DMS79 (cell line): Measurements from ENCODE around the gene ACAP3.

Source experiments
- DNase-seq: peaks from one replicate; lab custom pipeline; 2025; lab: John Stamatoyannopoulos, UW

Gene ACAP3

DNA sequence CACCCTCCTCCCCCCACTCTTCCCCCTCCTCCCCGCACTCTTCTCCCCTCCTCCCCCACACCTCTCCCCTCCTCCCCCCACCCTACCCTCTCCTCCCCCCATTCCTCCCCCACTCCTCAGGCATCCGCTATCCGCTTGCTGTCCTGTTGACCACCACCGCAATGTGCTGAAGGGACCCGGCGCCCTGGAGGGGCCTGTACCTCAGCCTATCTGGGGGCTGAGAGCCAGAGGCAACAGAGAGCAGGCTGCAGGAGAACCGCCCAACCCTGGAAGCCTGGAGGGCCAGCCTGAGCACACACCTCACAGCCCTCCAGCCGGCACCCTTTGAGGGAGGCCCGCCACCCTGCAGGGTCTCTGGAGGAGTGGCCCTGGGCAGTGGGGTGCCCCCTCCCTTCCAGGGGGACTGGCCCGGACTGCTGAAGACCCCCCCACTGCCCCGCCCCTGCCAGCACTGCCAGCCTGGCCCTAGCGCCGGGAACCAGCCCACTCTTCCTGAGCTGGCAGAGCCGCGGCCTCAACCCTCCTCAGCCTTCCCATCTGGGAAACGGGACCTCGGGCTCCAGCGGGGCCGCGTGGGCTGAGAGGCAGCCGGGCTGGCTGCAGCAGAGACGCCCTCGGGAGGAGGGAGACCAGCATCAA is 62.4 kb downstream of the ACAP3 start:
- no peak for DNase-seq

DNA sequence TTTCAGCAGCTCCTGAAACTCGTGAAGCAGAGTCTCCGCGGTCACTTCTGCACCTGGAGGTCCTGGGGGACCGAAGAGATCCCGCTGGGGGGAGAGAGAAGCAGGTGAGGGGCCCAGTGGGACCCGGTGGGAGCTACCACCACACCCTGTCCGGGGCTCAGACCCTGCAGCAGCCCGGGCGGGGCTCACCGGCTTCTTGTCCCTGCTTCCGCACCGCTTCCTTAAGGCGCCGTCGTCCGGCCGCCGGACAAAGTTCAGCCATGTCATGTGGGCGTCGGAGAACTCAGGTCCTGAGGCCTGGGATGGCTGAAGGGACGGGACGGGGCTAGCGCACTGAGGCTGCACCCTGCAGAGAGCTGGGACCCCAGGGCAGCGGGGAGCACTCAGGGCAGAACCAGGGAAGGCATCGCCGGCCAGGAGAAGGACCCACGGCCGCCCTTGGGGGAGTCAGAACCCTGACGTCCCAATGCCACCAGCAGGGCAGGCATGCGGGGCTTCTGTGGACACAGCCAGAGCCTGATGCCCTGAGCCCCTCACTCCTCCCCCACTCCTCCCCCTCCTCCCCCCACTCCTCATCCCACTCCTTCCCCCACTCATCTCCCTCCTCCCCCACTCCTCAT is 63.4 kb downstream of the ACAP3 start:
- DNase-seq: no peak

GRCh38 chr1:1243807-1244191 is 63.9 kb downstream of the ACAP3 start:
- no peak for DNase-seq

DNA sequence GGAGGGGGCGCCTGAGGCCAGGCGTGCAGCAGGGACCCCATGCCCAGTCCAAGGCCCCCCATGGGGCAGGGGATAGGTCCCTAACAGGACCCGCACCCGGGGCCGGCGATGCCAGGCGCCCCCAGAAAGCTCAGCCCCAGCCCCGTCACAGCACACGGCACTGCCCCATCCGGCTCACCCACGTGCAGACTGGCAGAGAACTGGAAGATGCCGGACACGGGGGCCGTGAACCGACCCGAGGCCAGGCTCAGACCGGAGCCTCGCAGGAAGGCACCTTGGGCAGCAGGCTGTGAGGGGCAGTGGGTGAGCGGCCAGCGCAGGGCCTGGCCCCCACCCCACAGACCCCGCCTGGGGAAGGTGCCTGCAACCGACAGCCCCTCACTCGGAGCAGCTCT is 64.5 kb downstream of the ACAP3 start:
- DNase-seq: no peak

DNA sequence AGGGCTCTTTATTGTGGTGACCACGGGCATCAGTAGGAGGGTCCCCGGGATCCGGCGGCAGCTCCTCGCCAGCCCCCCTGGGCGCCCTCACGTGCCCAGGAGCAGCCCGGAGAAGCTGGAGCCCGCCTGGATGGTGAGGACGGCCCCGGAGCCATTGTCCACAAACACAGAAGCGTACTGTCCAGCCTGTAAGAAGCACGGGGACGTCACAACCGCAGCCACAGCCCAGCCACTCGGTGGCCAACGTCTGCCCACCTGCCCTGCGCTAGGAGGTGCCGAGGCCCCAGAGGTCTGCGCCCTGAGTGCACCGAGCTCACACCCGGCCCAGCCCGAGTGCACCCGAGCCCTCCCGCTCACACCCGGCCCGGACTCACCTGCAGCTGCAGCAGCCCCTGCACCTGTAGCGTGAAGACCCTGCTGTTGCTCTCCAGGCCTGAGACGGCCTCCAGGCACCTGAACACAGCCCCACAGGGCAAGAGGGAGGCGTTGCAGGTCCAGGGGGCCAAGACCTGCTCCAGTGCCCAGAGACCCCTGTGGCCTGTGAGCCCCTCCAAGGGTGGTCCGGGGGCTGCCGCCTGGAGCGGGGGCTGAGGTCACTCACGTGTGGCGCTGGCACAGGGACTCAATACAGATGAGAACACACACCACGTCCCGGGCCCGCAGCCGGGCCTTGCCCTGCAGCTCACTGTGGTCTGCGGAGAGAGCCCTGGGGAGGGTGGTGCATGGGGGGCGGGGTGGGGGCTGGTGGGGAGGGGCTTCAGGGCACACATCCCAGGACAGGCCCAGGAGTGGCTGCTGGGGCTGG is 65.1 kb downstream of the ACAP3 start:
- no peak for DNase-seq
